HG02852 (cell line): ENCODE measurements around the gene CSRNP2.

Experiments used
- ATAC-seq: cut with Tn5 transposase; IDR thresholded peaks from one replicate; pipeline ENCODE4 v1.9.1; 2021; ENCODE audit warnings: mild to moderate bottlenecking, moderate library complexity; ENCODE audit not compliant: unreplicated experiment

CSRNP2 gene, protein sequence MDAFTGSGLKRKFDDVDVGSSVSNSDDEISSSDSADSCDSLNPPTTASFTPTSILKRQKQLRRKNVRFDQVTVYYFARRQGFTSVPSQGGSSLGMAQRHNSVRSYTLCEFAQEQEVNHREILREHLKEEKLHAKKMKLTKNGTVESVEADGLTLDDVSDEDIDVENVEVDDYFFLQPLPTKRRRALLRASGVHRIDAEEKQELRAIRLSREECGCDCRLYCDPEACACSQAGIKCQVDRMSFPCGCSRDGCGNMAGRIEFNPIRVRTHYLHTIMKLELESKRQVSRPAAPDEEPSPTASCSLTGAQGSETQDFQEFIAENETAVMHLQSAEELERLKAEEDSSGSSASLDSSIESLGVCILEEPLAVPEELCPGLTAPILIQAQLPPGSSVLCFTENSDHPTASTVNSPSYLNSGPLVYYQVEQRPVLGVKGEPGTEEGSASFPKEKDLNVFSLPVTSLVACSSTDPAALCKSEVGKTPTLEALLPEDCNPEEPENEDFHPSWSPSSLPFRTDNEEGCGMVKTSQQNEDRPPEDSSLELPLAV

DNA sequence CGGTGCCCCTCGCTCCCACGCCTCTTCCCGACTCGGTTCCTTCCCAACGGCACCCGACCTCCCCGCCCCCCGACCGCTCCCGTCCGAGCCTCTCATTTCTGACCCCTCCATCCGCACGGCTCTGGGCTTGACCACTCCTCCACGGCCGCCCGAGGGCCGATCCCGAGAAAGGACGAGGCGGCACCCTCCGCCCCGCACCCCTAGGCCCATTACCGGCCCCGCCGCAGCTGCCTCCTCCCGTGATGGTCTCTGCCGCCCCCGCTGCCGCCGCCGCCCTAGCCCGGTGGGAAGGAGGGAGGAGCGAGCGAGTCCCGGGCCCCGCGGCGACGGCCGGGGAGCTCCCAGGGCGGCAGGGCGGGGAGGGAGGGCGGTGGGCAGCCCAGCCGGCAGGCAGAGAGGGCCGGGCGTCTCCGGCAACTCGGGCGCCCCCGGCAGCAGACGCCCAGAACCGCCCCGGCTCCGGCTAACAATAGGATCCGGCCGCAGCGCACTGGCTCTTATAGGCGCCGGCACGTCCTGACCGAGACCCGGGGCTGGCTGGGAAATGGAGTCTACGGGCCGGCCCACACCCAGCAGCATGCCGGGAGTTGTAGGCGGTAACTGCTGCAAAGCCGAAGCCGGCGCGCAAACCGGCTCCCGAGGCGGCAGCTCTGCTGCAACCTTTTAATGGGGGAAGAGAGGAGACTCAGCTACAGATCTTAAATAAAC, at the start of gene CSRNP2:
CSRNP2 (minus strand) TSS at position 471 of the 708 bp plus-strand sequence. CDS start 7,035 bp downstream, outside the sequence.
- peak; percentile 97 for ATAC-seq

DNA sequence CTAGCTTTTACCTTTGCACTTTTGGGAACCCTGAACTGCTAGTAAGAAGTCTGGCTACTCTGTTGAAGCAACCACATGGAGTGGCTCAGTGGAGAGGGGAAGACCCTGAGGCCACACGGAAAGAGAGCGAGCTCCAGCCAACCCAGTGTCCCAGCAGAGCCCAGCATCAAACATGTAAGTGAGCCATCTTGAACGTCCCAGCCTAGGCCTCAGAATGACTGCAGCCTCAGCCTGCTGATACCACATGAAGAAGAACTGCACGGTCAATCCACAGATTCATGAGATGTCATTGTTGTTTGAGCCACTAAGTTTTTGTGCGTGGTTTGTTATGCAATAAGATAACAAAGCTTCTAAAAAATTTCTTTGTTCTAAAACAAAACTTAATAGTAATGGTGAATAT, 49.3 kb upstream of the CSRNP2 start:
- ATAC-seq = no peak

DNA sequence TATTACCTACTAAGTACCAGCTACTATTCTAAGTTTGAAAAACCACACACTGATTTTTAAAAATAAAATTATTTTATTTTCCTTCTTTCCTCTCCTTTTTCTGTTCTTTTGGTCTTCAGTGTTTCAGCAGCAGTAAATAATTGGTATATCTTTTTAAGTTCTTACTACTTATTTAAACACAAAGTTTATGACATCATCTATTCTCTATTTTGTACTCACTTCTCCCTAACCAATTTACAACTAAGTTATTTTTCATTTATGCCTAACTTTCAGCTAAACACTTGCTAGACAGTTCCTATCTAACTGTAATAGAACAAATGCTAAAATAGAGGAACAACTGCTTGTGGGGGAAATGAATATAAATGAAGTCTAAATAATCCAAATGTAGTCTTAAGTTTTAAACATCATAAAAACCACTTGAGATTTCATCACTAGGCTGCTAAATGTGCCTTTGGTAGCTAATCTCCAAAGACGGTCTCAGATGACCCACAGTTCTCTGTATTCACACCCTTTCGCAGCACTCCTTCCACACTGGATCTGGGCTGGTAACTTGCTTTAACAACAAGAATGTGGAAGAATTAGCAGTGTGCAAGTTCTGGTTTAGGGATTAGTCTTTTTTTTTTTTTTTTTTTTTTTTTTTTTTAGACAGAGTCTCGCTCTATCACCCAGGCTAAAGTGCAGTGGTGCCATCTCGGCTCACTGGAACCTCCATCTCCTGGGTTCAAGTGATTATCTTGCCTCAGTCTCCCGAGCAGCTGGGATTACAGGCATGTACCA, 48.5 kb upstream of the CSRNP2 start:
- no peak for ATAC-seq

DNA sequence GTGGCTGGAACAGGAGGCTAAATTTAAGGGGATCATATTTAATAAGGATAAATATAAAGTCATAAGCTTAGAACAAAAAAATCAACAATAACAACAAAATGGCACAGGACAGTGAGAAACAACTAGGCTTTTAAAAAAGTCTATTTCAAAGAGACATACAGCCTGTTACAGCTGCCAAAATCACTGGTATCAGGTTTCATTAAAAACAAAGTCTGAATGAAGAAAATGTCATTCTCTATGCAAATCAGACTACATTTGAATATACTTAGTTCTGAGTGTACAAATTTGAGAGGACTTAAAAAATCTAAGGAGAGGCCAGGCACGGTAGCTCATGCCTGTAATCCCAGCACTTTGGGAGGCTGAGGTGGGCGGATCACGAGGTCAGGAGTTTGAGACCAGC, 45.5 kb upstream of the CSRNP2 start:
- ATAC-seq = no peak

DNA sequence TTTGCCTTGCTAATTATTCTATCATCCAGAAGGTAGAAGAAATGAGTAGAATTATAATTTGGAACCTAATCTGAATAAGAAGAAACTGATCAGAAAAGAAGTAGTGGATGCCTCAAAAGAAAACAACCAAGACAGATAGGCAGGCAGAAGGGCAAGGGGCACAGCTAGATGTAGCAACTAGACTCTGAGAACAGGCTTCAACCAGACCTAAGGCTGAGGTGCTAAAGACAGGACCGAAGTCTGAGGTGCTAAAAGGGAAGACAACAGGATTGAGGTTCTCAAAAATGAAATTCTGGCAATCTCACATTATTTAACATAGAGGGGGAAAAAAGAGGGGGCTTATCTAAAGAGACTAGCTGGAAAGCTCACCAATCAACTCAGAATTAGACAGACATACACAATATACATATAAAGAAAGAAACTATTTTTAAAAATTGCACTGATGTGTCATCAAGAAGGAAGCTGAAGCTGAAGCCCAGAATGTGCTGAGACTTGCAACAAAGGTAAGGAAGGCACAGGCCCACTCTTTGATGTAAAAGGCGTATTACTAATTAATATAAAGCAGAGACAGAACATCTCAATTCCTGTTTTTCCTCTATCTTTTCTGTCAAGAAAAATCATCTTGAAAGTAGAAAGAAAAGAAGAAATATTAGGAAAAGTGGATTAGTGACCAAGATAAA, 43.8 kb upstream of the CSRNP2 start:
- ATAC-seq = no peak

DNA sequence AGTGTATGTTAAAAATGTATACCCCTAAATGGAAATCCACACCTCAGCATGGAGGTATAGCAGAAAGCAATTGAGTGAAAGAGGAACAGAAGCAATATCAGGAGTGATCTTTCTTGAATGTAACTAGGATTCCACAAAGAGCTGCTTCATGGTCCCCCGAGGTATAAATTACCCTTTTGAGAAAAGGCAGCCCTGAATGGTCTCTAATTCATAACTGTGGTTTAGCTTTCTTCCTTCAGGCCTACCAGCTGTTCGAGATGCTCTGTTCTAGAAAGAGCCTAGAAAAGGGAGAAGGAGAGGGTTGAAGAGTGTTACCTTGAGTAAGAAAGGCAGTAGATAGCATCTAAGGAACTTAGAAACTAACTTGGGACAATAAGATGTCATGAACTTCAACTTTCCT, 42.9 kb upstream of the CSRNP2 start:
- ATAC-seq = no peak

DNA sequence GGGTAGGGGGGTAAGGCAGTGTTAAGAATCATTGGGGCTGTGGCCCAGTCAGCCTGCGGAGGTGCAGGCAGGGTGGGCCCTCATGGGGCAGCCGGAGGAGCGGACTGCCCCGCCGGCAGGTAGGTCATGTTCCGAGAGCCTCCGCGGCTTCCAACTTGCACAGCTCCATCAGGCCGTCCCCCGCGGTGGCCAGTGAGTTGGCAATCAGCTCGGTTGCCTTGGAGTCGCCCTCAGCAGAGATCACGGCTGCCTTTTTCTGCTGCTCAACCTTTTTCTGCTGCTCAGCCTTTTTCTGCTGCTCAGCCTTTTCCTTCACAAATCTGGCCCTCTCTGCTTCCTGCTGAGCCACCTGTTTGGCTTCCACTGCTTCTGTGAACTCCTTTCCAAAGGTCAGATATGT, 41.1 kb upstream of the CSRNP2 start:
- ATAC-seq = no peak

DNA sequence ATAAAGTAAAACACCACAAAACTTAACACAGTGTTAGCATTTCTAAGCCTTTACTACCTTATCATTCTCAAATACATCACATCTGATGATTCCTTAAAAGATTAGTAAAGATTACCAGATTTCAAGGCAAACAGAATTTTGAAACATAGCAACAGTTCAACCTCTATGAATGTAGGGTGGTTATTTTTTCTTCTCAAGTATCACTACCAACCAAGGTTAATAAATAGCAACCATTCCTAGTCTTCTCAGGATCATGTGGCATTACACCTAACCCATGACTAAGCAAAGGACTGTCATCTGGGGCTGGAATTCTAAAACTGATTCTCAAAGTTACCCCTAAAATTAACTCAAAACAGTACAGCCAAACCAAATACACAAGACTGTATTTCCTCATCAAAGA, 39.4 kb upstream of the CSRNP2 start:
- no peak for ATAC-seq

DNA sequence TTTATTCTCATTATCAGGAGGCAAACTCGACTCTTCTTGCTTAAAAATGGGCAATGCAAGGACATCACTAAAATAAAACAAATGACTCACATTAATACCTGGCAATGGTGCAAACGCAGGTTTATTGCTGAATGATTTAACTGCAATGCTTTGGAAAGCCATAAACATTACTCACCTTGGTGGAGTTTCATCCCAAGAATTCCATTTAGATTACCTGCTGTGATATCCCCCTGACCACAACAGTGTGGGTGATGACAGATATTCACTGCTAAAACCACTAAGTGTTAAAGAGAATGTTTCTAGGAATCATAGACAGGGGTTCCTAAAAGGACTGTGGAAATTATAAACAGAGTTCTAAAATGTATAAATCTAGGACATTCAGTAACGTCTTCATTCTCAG, 35.3 kb upstream of the CSRNP2 start:
- no peak for ATAC-seq

DNA sequence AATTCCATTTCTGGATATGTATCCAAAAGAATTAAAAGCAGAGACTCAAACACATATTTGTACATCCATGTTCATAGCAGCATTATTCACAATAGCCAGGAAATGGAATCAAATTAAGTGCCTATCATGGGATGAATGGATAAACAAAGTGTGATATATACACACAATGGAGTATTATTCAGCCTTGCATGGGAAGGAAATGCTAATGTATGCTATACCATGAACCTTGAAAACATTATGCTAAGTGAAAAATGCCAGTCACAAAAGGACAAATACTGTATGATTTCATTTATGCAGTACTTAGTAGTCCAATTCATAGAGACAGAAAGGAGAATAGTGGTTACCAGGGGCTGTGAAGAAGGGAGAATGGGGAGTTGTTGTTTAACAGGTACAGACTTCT, 32.1 kb upstream of the CSRNP2 start:
- no peak for ATAC-seq

DNA sequence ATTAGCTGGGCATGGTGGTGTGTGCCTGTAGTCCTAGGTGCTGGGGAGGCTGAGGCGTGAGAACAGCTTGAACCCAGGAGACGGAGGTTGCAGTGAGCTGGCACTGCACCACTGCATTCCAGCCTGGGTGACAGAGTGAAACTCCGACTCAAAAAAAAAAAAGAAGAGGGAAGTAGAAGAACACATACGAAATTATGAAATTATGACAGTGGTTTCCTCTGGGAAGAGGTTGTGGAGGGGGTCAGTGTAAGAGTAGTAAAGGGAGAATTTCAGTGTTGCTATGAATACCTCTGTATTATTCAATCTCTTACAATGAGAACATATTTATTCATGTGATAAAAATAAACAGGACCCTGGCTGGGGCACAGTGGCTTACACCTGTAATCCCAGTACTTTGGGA, 24.7 kb upstream of the CSRNP2 start:
- ATAC-seq = no peak

DNA sequence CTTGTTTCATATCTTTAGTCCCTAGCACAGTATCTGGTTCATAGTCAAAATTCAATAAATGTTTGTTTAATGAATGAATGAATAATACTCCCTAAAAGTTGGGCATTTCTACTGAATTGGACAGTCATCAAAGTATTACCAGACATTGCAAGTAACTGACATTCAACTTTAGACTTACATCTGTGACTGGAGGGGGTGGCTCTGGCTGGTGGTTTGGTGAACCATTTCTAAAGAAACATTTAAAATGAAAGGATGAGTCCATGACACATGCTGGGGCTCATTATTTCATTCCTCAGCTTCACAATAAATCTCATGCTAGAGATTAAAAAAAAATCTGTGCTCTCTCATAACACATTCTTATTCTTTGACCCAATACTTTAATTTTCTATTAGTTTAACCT, 20.6 kb upstream of the CSRNP2 start:
- no peak for ATAC-seq

DNA sequence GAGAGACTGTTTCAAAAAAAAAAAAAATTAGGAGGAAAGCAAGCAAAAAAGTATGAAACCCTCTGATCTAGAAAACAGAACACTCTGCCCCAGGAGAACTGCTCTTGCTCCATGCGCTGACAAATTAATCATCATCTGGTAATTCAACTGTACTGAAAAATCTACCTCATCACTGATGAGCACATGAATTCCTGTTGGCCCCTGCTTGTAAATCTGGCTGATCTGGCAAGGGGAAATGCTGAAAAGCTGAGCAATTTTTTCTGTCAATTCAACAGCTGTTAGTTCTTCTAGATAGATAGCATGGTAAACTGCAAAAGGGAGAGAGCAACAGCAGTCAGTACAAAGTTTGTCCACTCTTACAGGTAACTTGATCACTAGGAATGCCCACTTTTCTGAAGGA, 15.2 kb upstream of the CSRNP2 start:
- no peak for ATAC-seq

DNA sequence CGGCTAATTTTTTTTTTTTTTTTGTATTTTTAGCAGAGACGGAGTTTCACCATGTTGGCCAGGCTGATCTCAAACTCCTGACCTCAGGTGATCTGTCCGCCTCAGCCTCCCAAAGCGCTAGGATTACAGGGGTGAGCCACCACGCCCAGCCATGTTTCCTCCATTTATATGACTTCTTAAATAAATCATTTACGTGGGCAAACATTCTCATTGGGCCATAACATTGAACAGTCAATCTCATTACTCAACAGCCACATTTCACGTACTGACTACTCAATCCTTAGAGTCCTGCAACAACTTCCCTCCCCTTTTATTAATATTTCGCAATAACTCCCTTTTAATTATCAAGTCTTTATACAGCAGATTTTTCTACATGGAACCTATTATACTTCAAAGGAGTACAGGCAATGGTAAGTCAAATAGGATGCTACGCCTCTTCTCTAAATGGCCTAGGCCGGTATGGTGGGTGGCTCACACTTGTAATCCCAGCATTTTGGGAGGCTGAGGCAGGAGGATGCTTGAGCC, 7.4 kb upstream of the CSRNP2 start:
- no peak for ATAC-seq

DNA sequence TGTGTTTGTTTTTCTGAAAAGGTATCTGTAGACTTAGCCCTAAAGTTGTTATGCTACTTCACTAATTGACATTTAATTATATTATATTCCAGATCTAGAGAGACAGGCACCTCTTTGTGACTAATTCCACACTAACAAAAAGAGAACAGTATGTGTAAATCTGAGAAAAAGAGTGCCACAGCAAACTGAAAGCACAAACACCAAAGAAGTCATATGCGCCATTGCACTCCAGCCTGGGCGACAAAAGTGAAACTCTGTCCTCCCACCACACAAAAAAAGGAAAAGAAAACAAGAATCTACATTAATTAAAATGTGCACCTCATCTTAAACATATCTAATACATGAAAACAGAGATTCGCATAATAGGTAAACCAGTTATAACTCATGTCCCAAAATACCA, 4.4 kb upstream of the CSRNP2 start:
- no peak for ATAC-seq

DNA sequence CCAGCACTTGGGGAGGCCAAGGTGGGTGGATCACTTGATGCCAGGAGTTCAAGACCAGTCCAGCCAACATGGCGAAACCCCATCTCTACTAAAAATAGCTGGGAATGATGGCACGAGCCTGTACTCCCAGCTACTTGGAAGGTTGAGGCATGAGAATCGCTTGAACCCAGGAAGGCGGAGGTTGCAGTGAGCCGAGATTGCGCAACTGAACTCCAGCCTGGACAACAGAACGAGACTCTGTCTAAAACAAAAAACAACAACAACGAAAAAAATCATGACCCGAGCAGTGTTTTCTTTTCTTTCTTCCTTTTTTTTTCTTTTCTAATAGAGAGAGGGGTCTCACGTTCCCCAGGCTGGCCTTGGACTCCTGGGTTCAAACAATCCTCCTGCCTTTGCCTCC, 3.5 kb upstream of the CSRNP2 start:
- ATAC-seq = no peak

DNA sequence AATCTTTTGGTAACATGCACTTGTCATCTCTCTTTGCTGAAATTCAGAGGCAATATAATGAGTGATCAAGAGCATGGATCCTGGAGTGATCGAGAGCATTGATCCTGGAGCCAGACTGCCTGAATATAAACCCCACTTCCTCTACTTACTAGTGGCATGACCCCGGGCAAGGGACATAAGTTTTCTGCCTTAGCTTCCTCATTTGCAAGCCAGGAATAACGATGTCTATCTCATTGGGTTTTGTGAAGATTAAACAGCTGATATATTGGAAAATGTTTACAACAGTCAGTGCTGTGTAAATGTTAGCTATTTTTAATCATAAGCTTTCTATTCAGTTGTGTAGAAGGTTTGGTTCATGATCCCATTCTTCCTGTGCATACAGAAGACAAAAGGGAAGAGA, 2.4 kb upstream of the CSRNP2 start:
- ATAC-seq = no peak

DNA sequence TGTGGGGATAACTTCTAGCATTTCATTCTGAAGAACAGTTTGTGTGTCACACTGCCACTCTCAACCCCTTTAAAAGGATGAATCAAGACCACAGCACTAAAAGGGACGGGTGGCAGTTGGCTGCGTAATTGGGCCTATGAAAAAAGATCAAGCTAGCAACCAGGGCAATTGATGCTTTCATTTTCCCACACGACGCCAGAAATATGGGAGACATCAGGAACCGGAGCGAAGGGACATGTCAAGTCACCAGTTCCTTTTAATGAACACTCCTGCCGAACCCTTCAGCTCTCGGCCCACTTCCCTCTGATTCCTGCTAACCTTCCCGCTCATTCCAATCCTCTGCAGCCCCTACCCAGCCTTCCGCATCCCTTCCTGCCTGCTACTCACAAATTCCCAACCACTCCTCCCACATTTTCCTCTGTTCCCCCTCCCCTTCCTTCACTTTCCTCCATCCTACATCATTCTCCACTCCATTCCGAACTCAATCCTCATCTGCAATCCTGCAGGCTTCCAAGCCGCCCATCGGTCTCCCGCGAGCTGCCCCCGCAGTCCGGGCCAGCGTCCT, 753 bp downstream of the CSRNP2 start:
- peak; percentile 6 for ATAC-seq

DNA sequence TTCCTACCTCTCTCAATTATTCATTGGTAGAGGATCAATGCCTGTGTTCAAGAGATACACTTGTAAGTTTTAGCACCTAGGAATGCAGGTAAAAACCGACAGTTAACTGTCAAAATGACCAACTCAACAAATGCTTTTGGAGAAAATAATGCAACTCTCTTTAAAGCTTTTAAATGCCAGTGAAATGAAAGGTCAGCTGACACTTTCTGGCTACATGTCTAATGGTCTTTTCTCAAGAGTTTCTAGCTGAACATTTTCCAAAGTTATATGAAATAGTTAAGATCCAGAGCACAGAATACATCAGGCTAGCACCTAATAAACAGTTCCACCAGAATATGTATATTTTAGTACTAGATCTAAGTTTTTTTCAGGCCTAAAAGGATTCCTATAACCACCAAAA, 2.0 kb downstream of the CSRNP2 start:
- ATAC-seq = no peak

DNA sequence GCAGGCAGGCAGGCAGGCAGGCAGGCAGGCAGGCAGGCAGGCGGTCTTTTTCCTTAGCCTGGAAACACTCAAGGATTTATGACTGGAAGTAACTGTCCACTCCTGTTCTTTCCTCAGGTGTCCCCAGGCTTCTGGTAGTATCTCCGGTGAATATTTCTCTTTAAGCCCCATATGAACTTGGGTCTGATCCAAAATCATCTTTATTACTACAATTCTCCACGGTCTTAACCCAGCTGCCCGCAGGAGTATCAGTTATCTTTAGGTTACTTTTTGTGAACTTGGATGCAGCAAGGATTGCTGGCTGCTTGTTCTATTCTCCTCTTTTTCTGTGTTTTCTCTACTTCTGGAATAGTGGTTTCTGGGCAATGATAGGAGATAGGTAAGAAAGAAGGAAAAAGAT, 3.3 kb downstream of the CSRNP2 start:
- no peak for ATAC-seq
